HG02943 (cell line): Measurements from ENCODE around the gene BFSP2.

ENCODE experiments used
- ATAC-seq: cut with Tn5 transposase; IDR thresholded peaks from one replicate; pipeline ENCODE4 v1.9.1; 2021; ENCODE audit warnings: mild to moderate bottlenecking, low read depth, moderate library complexity; ENCODE audit not compliant: unreplicated experiment

BFSP2 gene

DNA sequence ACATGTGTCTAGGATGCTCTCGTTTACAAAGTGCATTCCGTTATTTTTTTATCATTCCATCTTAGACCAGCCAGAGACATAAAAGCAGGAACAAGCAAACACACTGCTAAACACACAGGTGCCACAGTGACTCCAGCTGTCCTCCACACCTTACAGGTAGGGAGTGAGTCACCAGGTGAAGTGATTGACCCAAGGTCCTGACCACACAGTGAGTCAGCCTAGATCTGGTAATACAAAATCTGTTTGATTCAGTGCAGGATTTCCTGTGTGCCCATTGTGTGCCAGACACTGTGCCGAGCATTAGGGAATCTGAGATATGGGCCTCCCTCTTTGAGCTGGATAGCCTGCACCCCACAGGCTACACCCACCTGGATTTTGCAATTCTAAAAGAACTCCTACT is 16.7 kb upstream of the BFSP2 start:
- no peak for ATAC-seq

GRCh38 chr3:133383741-133384140 is 16.1 kb upstream of the BFSP2 start:
- ATAC-seq = no peak

DNA sequence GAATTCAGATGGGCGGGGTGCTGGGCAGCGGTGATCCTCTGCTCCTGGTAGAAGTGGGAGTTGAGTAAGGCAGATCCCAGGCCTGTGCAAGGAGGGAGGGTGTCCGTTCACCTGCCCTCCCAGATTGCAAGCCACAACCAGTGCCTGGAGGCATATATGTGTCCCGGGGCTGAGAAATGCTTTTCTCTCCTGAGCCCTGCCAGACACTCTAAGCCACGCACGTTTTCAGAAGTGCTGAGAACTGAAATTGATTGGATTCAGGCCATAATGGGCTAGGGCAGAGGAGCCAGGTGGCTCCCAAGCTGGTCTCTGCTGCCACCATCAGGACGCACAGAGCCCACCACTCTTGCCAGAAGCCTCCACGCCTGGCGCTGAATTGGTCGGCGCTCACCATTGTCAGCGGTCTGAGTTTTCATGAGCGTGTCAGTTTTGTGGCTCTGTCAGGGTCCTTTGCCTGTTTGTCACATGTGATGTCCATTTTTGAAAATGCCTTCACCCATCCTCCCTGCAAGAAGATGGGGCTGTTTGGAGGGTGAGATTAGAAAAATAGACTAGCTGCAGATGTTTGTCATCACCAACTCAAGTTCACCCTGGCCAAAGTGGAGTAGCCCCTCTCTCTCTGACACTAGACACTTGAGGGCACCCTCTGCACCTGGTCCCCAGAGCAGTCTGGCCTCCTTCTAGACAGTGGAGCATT is 15.4 kb upstream of the BFSP2 start:
- ATAC-seq = peak; percentile 63

- ATAC-seq = no peak
Measured at GRCh38 chr3:133386876-133387275, 13.0 kb upstream of the BFSP2 start.

DNA sequence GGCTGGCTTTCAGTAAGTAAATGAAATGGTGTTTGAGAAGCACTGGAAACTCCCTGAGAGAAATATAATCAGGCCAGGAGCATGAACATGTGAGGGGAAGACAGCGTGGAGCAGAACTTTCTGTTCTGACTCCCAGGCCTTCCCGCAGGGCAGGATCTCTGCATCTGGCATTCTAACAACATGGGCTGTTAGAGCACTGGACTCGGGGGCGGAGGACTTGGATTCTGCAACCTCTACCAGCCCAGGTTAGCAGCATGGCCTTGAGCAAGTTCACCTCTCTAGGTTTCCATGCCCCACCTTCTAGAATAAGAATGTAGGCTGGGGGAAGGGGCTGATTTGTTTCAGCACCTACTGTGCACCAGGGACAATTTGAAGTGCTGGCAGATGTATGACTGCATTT is 12.5 kb upstream of the BFSP2 start:
- ATAC-seq = no peak

DNA sequence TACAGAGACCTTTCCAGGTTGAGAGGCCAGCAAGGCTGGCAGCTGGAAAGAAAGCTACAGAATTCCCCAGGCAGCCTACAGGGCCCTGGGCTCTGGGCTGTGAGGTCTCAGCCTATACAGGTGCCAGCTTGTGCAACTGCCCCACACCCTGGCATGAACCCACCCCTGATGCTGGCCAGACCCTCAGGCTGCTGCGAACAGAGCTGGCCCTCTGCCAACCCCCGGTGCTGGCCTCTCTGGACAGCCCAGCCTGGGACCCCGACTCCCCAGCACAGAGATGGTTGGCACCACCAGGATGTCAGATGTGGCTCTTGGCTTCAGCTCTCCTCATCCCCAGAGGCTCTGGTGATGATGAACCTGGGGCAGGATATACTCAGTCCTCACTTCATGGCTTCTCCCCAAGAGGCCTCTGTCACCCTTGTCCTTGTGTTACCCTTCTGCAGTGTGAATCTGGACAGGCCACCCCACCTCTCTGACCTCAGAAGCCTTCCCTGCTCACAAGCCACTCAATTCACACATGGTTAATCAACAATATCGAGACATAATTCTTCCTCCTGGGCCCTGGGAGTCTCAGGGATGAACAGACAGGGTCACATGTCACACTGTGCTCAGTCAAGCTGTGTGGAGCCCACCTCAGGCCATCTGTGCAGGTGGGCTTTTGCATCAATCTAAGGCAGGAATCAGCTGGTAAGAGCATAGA is 11.0 kb upstream of the BFSP2 start:
- ATAC-seq = no peak

DNA sequence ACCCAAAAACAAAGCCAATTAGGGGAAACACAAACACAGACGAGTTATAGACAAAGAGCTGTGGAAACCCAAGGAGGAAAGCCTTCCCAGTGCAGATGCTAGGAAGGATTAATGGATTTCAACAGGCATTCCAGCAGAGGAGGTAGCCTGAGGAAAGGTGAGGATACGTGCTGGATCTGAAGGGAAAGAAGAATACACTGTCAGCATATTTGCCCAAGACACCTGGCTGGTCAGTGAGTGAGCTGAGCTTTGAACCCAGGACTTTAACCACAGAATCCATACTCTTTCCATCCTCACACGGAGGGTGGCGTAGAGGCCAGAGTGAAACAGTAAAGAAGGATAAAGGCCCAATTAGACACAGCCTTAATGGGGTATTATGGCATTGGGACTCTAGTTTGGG is 9.1 kb upstream of the BFSP2 start:
- no peak for ATAC-seq

DNA sequence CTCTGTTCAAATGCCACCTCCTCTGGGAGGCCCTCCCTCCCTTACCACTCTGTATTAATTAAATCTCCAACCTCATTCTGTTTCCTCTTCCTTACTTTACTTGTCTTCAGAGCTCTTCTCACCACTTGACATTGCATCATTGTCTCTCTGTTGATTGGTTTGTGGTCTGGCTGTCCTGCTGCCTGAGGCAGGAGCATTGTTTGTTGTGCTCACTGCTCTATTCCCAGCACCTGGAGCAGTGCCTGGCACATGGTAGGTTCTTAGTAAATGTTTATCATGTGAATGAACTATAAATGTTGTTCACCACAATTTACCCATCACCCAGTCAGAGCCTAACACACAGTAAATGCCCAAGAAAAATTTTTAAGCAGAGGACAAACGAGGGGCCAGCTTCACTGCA is 6.7 kb upstream of the BFSP2 start:
- no peak for ATAC-seq

GRCh38 chr3:133393691-133394474 is 6.0 kb upstream of the BFSP2 start:
- ATAC-seq = no peak

GRCh38 chr3:133394561-133395311 is 5.1 kb upstream of the BFSP2 start:
- no peak for ATAC-seq

GRCh38 chr3:133396906-133397305 is 3.0 kb upstream of the BFSP2 start:
- ATAC-seq = no peak

- no peak for ATAC-seq
Measured at GRCh38 chr3:133401374-133402135, 1.7 kb downstream of the BFSP2 start.

DNA sequence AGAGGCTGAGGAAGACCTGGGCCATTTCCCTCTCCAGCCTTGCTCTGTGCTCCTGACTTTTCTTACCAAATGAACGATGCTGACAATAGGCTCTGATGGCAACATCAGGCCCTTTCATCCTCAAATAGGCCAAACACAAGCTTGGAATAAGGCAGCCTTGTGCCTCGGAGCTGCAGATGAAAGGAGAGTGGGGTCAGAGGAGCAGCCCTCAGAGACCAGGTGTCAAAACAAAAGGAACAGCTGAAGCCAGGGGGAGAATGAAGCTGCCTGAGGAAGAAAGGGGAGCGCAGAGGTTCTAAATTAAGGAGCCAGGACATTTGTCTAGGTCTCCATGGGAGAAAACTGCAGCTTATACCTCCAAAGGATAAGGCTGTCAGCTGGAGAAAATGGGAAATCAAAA is 5.1 kb downstream of the BFSP2 start:
- no peak for ATAC-seq

GRCh38 chr3:133408366-133408765 is 8.5 kb downstream of the BFSP2 start:
- no peak for ATAC-seq

DNA sequence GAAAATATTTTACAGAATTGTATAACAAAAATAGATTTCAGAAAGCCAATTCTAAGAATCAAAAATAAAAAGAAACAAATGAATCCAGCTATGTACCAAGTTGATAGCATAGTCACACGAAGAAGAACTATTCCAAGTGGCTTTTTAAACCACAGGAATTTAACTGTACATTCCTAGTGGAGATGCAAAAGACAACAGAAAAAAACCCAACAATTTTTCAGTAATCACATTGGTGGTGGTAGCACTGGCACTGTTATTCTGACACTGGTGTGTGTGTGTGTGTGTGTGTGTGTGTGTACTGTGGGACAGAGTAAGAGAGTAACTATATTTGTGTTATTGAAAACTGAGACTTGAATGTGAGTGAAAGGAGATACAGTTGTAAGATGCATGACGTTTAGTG is 9.1 kb downstream of the BFSP2 start:
- no peak for ATAC-seq

DNA sequence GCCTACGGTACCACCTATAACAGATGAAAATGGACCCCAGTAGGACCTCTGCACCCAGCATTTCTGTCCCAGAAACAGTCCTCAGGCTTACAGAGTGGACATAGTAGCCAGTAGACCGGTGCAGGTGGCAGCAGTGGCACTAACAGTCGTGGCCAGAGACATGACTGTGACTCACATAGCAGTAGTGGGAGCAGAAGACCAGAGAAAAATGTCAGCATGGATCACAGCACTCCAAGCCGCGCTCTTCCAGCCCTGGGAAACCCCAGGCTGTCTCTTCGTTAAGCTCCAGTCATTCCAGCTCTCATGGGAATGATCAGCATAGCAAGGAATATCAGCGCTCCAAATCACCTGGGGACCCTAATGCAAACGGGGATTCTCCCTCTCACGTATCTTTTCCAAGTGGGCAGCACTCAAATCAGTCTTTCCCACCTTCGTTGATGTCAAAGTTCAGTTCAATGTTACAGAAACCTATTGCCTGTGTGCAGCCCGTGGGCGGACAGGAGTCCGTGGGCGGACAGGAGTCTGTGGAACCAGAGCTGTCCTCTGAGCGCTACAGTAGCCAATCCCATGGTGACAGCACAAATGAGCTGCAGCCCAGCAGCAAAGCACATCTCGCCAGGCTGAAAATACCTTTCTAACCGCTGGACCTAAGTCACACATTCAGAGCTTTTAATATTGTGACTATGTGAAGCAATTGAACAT is 10.5 kb downstream of the BFSP2 start:
- ATAC-seq = no peak

DNA sequence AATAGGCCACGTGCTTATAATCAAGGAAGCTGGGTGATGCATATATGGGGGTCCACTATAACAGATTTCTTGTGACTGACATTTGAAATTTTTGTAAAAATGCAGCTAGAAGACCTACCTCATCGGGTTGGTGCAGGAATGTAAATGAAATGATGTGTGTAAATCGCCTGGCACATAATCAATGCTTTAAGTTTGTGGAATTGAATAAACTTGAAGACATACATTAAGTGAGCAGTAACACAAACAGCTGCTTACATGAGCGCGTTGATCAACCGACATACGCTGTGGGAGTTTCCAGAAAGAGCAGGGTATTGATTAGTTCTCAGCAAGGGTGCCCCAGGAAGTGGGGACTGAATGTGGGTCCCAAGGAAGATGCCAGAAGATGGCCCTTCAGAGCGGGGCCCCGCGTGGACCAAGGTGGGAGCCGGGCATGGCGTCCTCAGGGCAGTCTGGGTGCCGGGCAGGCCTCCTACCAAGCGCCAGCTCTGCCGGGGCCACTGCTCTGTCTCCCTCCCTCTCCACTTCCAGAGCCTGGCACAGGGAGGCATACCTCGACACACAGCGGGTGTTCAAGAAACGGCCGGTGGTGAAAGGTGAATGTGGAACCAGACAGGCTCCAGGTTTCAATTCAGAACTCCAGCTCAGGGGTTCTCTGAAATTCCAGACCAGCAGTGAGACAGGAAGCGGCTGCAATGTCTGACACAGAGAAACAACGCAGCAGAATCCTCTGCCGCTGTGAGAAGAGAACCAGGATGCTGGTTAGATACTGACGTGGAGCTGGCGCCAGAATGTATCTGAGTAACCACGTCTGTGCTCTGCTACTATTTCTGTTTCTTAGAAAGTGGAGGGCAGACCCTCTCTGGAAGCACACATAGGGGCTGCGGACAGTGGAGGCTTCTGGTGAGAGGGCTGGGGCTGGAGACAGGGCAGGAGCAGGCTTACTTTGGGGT is 12.6 kb downstream of the BFSP2 start:
- ATAC-seq = no peak
